Dermis blood vessel endothelial cell (primary cell): ENCODE measurements around the gene FGFBP1. TPM values are rescaled to one million over a fixed set of nuclear protein-coding genes. Genes with fewer than 3 reads are reported as not detected.
"Not testable (repeated sequence)": the region's sequence is repeated elsewhere in the genome, so short reads cannot be mapped to it uniquely, and the experiment has no call there.

Experiments
- DNase-seq: peaks from one replicate; pipeline ENCODE4 v3.0.0; 2010
- total RNA-seq: library from RNA; depleted of rRNA; stranded (reverse); fragments of >200 nt; gene quantifications from 2 replicates; pipeline ENCODE4 v1.2.3, GENCODE V29; 2014

Gene FGFBP1
- total RNA-seq, 1 donor from 2014 or later, result not detected

- no peak for DNase-seq
Measured at GRCh38 chr4:15944895-15945294, 6.4 kb upstream of the FGFBP1 start.

GRCh38 chr4:15942283-15942682 is 3.7 kb upstream of the FGFBP1 start:
- DNase-seq, result no peak

GRCh38 chr4:15938182-15938581 is 358 bp downstream of the FGFBP1 start:
- DNase-seq, result no peak

- DNase-seq, result no peak
Measured at GRCh38 chr4:15936495-15936894, 2.0 kb downstream of the FGFBP1 start.

- no peak for DNase-seq
Measured at GRCh38 chr4:15935504-15936402, 2.8 kb downstream of the FGFBP1 start.

- DNase-seq, result no peak
Measured at GRCh38 chr4:15934259-15934658, 4.3 kb downstream of the FGFBP1 start.

GRCh38 chr4:15931451-15932210 is 6.9 kb downstream of the FGFBP1 start:
- no peak for DNase-seq

- DNase-seq, result no peak
Measured at GRCh38 chr4:15930314-15930713, 8.2 kb downstream of the FGFBP1 start.

GRCh38 chr4:15929540-15929939 is 9.0 kb downstream of the FGFBP1 start:
- no peak for DNase-seq

- DNase-seq, result no peak
Measured at GRCh38 chr4:15928883-15929282, 9.7 kb downstream of the FGFBP1 start.

- DNase-seq, result no peak
Measured at GRCh38 chr4:15926486-15926885, 12.1 kb downstream of the FGFBP1 start.

GRCh38 chr4:15925830-15926229 is 12.7 kb downstream of the FGFBP1 start:
- no peak for DNase-seq

GRCh38 chr4:15921592-15921932 is 17.0 kb downstream of the FGFBP1 start:
- no peak for DNase-seq

GRCh38 chr4:15920723-15921591 is 17.6 kb downstream of the FGFBP1 start:
- DNase-seq, result peak; percentile 92

- DNase-seq, result no peak
Measured at GRCh38 chr4:15918484-15919129, 19.9 kb downstream of the FGFBP1 start.

- DNase-seq, result no peak
Measured at GRCh38 chr4:15917297-15917696, 21.2 kb downstream of the FGFBP1 start.

GRCh38 chr4:15916358-15916757 is 22.2 kb downstream of the FGFBP1 start:
- DNase-seq, result not testable (repeated sequence)

- DNase-seq, result no peak
Measured at GRCh38 chr4:15914736-15915135, 23.8 kb downstream of the FGFBP1 start.

- DNase-seq, result no peak
Measured at GRCh38 chr4:15914291-15914690, 24.2 kb downstream of the FGFBP1 start.

GRCh38 chr4:15913631-15913970 is 24.9 kb downstream of the FGFBP1 start:
- DNase-seq, result peak; percentile 72

- DNase-seq, result no peak
Measured at GRCh38 chr4:15912961-15913630, 25.4 kb downstream of the FGFBP1 start.

GRCh38 chr4:15912236-15912635 is 26.3 kb downstream of the FGFBP1 start:
- DNase-seq, result peak; percentile 5
